T-cell (primary cell): ENCODE results near the gene CHD5. TPM values are rescaled to one million over a fixed set of nuclear protein-coding genes. Genes with fewer than 3 reads are reported as not detected.

ENCODE experiments used
- ATAC-seq, 4 experiments: fragments of 200-7000 bp in 3 of 4; fragments of 150-1000 bp in 1 of 4; cut with Tn5 transposase; replicated peaks in 1 of 4; 1 replicate in 3 of 4; 2 replicates in 1 of 4; pipeline ENCODE4 v1.10.0; 2021; ENCODE audit warnings: moderate library complexity in 3 of 4, mild to moderate bottlenecking in 2 of 4, moderate number of reproducible peaks in 1 of 4
- CTCF ChIA-PET, 2 donors: fragments of 300-600 bp; sonication (Branson Sonifier 250); formaldehyde crosslinking; loops; one replicate each; lab custom pipeline; 2022; ENCODE audit warnings: antibody characterized with exemption in 2 of 2; lab: Charles Lee
- POLR2A ChIA-PET, 2 donors: fragments of 300-600 bp; sonication (Branson Sonifier 250); formaldehyde crosslinking; loops; one replicate each; lab custom pipeline; 2022; ENCODE audit warnings: antibody characterized with exemption in 2 of 2; lab: Charles Lee
- DNase-seq, 35 experiments: peaks; one replicate each; pipeline versions ENCODE4 v3.0.0 to v3.0.0-alpha.2; 2013 to 2023
- H3K27ac ChIP-seq: one replicate; pipeline ENCODE4 v1.5.1; 2013; ENCODE audit warnings: low read length
- H3K27me3 ChIP-seq, 2 experiments: replicated peaks in 1 of 2; 1 replicate in 1 of 2; 2 replicates in 1 of 2; pipeline versions ENCODE4 v1.6.1 to v1.7.0; 2013; ENCODE audit warnings: low read length in 1 of 2, mixed read lengths in 1 of 2; ENCODE audit not compliant: control insufficient read depth in 2 of 2, insufficient read depth in 2 of 2; ENCODE audit errors: extremely low read depth in 1 of 2
- H3K36me3 ChIP-seq, 2 donors: 1 replicate in 1 of 2; 2 replicates in 1 of 2; pipeline versions ENCODE4 v1.6.1 to v1.7.0; 2013; ENCODE audit warnings: low read length in 1 of 2; ENCODE audit not compliant: control insufficient read depth in 2 of 2, insufficient read depth in 1 of 2; ENCODE audit errors: extremely low read depth in 1 of 2
- H3K4me1 ChIP-seq, 2 experiments: 1 replicate in 1 of 2; 2 replicates in 1 of 2; pipeline versions ENCODE4 v1.6.1 to v1.7.0; 2013; ENCODE audit warnings: low read length in 2 of 2, mixed read lengths in 1 of 2; ENCODE audit not compliant: insufficient read depth in 2 of 2, control insufficient read depth in 1 of 2; ENCODE audit errors: extremely low read depth in 1 of 2
- H3K4me3 ChIP-seq, 2 donors: 1 replicate in 1 of 2; 2 replicates in 1 of 2; pipeline versions ENCODE4 v1.5.1 to v1.7.0; 2013; ENCODE audit warnings: mild to moderate bottlenecking in 2 of 2, low read length in 1 of 2, moderate library complexity in 1 of 2; ENCODE audit not compliant: control insufficient read depth in 1 of 2; ENCODE audit errors: extremely low read depth in 1 of 2
- H3K9me3 ChIP-seq: 2 replicates; pipeline ENCODE4 v1.7.0; 2013
- H3K27ac Mint-ChIP-seq, 2 donors: one replicate each; pipeline ENCODE4 v1.8.0; 2020 to 2021; ENCODE audit warnings: mild to moderate bottlenecking in 2 of 2, mixed read lengths in 2 of 2
- H3K27me3 Mint-ChIP-seq, 2 donors: one replicate each; pipeline ENCODE4 v1.8.0; 2021 to 2022; ENCODE audit warnings: mixed read lengths in 2 of 2
- H3K36me3 Mint-ChIP-seq: one replicate; pipeline ENCODE4 v1.8.0; 2021; ENCODE audit warnings: mixed read lengths
- H3K4me1 Mint-ChIP-seq, 3 donors: one replicate each; pipeline ENCODE4 v1.8.0; 2020 to 2022; ENCODE audit warnings: mixed read lengths in 3 of 3, mild to moderate bottlenecking in 1 of 3
- H3K4me3 Mint-ChIP-seq, 3 donors: one replicate each; pipeline ENCODE4 v1.8.0; 2020 to 2022; ENCODE audit warnings: mild to moderate bottlenecking in 3 of 3, mixed read lengths in 3 of 3, moderate library complexity in 3 of 3
- H3K9me3 Mint-ChIP-seq, 3 donors: one replicate each; pipeline ENCODE4 v1.8.0; 2020 to 2022; ENCODE audit warnings: mixed read lengths in 3 of 3
- WGBS: methylation state at CpG from one replicate; pipeline ENCODE4 v1.1.5; 2013; ENCODE audit warnings: missing lambda C conversion rate; ENCODE audit not compliant: insufficient coverage; 5-methylcytosine and 5-hydroxymethylcytosine counted together
- total RNA-seq, 35 experiments: library from RNA in 6 of 35; stranded (reverse) in 6 of 35; fragments of 120-200 nt in 1 of 35; gene quantifications; one replicate each; pipeline versions ENCODE4 v1.2.1 to v1.2.4 and lab custom pipeline; 2013 to 2026

Gene CHD5
- total RNA-seq, 5 donors from 2014 or later (not counting 1 experiment from before 2014, with no cell fraction given): 0.05 to 0.23 (median 0.16) TPM

DNA sequence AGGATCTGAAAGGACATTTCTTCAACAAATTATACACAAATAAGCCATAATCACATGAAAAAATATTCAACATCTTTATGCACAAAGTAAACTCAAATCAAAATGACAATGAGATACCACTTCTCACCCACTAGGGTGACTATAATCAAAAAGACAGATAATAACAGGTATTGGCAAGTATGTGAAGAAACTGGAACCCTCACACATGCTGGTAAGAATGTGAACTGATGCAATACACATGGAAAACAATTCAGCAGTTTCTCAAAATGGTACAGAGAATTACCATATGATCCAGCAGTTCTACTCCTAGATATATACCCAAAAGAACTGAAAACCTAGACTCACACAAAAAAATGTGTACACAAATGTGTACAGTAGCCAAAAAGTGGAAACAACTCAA, 62.5 kb downstream of the CHD5 start:
- H3K36me3 ChIP-seq: no peaks in the 10 kb centered on the region
- ChIA-PET POLR2A (no interaction called here), CTCF (no interaction called here)
- Mint-ChIP-seq H3K27ac (no peak overlapping the region), H3K36me3 (no peaks in the 10 kb centered on the region), H3K4me1 (peaks cover 0 to 6% (median 2%) of the 10 kb centered on the region in 3 donors), H3K4me3 (no peak overlapping the region), H3K9me3 (peaks cover 7 to 15% (median 7%) of the 10 kb centered on the region in 3 donors), H3K27me3 (peaks cover 0 to 3% of the 10 kb centered on the region in 2 donors)
- H3K4me1 ChIP-seq: no peaks in the 10 kb centered on the region
- no peaks in the 10 kb centered on the region for H3K9me3 ChIP-seq
- H3K4me3 ChIP-seq: no peak overlapping the region
- no peak for DNase-seq
- no peak overlapping the region for H3K27ac ChIP-seq
- no peak for ATAC-seq
- peaks cover 0 to 4% of the 10 kb centered on the region in 2 experiments for H3K27me3 ChIP-seq

- H3K4me3 ChIP-seq: no peak overlapping the region
- no peaks in the 10 kb centered on the region for H3K4me1 ChIP-seq
- POLR2A ChIA-PET: no interaction called here
- DNase-seq (no peak), ATAC-seq (no peak)
- Mint-ChIP-seq H3K36me3 (no peaks in the 10 kb centered on the region), H3K4me3 (no peak overlapping the region), H3K9me3 (peaks cover 7 to 15% (median 7%) of the 10 kb centered on the region in 3 donors), H3K27me3 (peaks cover 0 to 3% of the 10 kb centered on the region in 2 donors), H3K4me1 (peaks cover 0 to 6% (median 2%) of the 10 kb centered on the region in 3 donors), H3K27ac (no peak overlapping the region)
- WGBS: no CpG with 5 or more reads among the region's 2 CpGs
- no peaks in the 10 kb centered on the region for H3K9me3 ChIP-seq
- no peaks in the 10 kb centered on the region for H3K36me3 ChIP-seq
- peaks cover 0 to 9% of the 10 kb centered on the region in 2 experiments for H3K27me3 ChIP-seq
- CTCF ChIA-PET: interaction anchor here in 1 of 2 donors (0.7 kb wide), 1 partner anchor 1900 kb away, joined by 3 read pairs; no protein-coding TSS in a partner anchor
- H3K27ac ChIP-seq: no peak overlapping the region
Observed at GRCh38 chr1:6117064-6117463, 63.1 kb downstream of the CHD5 start.

GRCh38 chr1:6116137-6116536, 64.0 kb downstream of the CHD5 start:
- DNase-seq (no peak), ATAC-seq (no peak)
- H3K4me1 ChIP-seq: no peaks in the 10 kb centered on the region
- H3K27ac ChIP-seq: no peak overlapping the region
- H3K36me3 Mint-ChIP-seq: no peaks in the 10 kb centered on the region
- H3K36me3 ChIP-seq: no peaks in the 10 kb centered on the region
- H3K27ac Mint-ChIP-seq: no peak overlapping the region
- no peak overlapping the region for H3K4me3 ChIP-seq
- CTCF ChIA-PET: no interaction called here
- peaks cover 0 to 14% of the 10 kb centered on the region in 2 experiments for H3K27me3 ChIP-seq
- peaks cover 7 to 15% (median 7%) of the 10 kb centered on the region in 3 donors for H3K9me3 Mint-ChIP-seq
- POLR2A ChIA-PET: interaction anchor here in 1 of 2 donors (0.5 kb wide), 1 partner anchor 134 kb away, joined by 5 read pairs; no protein-coding TSS in a partner anchor
- no peaks in the 10 kb centered on the region for H3K9me3 ChIP-seq
- no CpG with 5 or more reads among the region's 1 CpG for WGBS
- H3K4me3 Mint-ChIP-seq: peak overlapping the region in 1 of 3 donors; percentile 9
- H3K27me3 Mint-ChIP-seq: peaks cover 0 to 3% of the 10 kb centered on the region in 2 donors
- H3K4me1 Mint-ChIP-seq: peaks cover 0 to 6% (median 2%) of the 10 kb centered on the region in 3 donors

- WGBS: 98% methylated on average over 7 of the region's 14 CpGs
- no peak overlapping the region for H3K4me3 Mint-ChIP-seq
- Histone ChIP-seq H3K9me3 (no peaks in the 10 kb centered on the region), H3K27ac (no peak overlapping the region), H3K4me3 (no peak overlapping the region), H3K36me3 (no peaks in the 10 kb centered on the region), H3K27me3 (peaks cover 0 to 27% of the 10 kb centered on the region in 2 experiments), H3K4me1 (no peaks in the 10 kb centered on the region)
- ChIA-PET CTCF (no interaction called here), POLR2A (no interaction called here)
- H3K4me1 Mint-ChIP-seq: peaks cover 0 to 6% (median 2%) of the 10 kb centered on the region in 3 donors
- H3K27me3 Mint-ChIP-seq: peaks cover under 1 to 9% of the 10 kb centered on the region in 2 donors
- no peak for ATAC-seq
- no peaks in the 10 kb centered on the region for H3K36me3 Mint-ChIP-seq
- H3K27ac Mint-ChIP-seq: no peak overlapping the region
- no peak for DNase-seq
- peaks cover 7 to 15% (median 7%) of the 10 kb centered on the region in 3 donors for H3K9me3 Mint-ChIP-seq
Observed at GRCh38 chr1:6113745-6114144, 66.4 kb downstream of the CHD5 start.

DNA sequence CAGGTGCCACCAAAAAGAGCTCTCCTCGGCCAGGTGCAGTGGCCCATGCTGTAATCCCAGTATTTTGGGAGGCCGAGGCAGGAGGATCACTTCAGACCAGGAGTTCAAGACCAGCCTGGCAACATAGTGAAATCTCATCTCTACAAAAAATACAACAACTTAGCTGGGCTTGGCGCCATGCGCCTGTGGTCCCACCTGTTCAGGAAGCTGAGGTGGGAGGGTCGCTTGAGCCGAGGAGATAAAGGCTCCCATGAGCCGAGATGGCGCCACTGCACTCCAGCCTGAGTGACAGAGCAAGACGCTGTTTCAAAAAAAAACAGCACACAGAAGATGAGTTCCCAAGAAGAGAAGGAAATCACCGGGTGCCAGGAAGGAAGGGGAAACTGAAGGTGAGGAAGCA, 67.0 kb downstream of the CHD5 start:
- Mint-ChIP-seq H3K4me3 (no peak overlapping the region), H3K4me1 (peaks cover 0 to 6% (median 2%) of the 10 kb centered on the region in 3 donors), H3K27me3 (peaks cover 7 to 15% of the 10 kb centered on the region in 2 donors), H3K27ac (no peak overlapping the region), H3K9me3 (peaks cover 7 to 15% (median 7%) of the 10 kb centered on the region in 3 donors), H3K36me3 (no peaks in the 10 kb centered on the region)
- Histone ChIP-seq H3K9me3 (no peaks in the 10 kb centered on the region), H3K36me3 (no peaks in the 10 kb centered on the region), H3K27ac (no peak overlapping the region), H3K27me3 (peaks cover 0 to 28% of the 10 kb centered on the region in 2 experiments), H3K4me3 (no peak overlapping the region), H3K4me1 (no peaks in the 10 kb centered on the region)
- ATAC-seq: no peak
- POLR2A ChIA-PET: no interaction called here
- 13% methylated on average over 8 of the region's 10 CpGs for WGBS
- DNase-seq: no peak
- CTCF ChIA-PET: no interaction called here

- H3K27ac Mint-ChIP-seq: no peak overlapping the region
- no peak for ATAC-seq
- CTCF ChIA-PET: interaction anchor here in 1 of 2 donors (0.6 kb wide), 1 partner anchor 101 kb away, joined by 3 read pairs; no protein-coding TSS in a partner anchor
- Histone ChIP-seq H3K27ac (no peak overlapping the region), H3K4me1 (no peaks in the 10 kb centered on the region), H3K27me3 (peaks cover 0 to 28% of the 10 kb centered on the region in 2 experiments), H3K36me3 (no peaks in the 10 kb centered on the region), H3K9me3 (no peaks in the 10 kb centered on the region), H3K4me3 (no peak overlapping the region)
- H3K27me3 Mint-ChIP-seq: peaks cover 11 to 17% of the 10 kb centered on the region in 2 donors
- H3K9me3 Mint-ChIP-seq: peaks cover 7 to 13% (median 7%) of the 10 kb centered on the region in 3 donors
- H3K4me3 Mint-ChIP-seq: no peak overlapping the region
- 68% methylated on average over 4 of the region's 5 CpGs for WGBS
- DNase-seq: no peak
- H3K4me1 Mint-ChIP-seq: peaks cover 0 to 6% (median 2%) of the 10 kb centered on the region in 3 donors
- POLR2A ChIA-PET: no interaction called here
- no peaks in the 10 kb centered on the region for H3K36me3 Mint-ChIP-seq
Observed at GRCh38 chr1:6112690-6113005, 67.5 kb downstream of the CHD5 start.
